ENCODE measurements around the gene RANGAP1. TPM values are rescaled to one million over a fixed set of nuclear protein-coding genes. Genes with fewer than 3 reads are reported as not detected.

The RANGAP1 gene, protein sequence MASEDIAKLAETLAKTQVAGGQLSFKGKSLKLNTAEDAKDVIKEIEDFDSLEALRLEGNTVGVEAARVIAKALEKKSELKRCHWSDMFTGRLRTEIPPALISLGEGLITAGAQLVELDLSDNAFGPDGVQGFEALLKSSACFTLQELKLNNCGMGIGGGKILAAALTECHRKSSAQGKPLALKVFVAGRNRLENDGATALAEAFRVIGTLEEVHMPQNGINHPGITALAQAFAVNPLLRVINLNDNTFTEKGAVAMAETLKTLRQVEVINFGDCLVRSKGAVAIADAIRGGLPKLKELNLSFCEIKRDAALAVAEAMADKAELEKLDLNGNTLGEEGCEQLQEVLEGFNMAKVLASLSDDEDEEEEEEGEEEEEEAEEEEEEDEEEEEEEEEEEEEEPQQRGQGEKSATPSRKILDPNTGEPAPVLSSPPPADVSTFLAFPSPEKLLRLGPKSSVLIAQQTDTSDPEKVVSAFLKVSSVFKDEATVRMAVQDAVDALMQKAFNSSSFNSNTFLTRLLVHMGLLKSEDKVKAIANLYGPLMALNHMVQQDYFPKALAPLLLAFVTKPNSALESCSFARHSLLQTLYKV
- total RNA-seq: 100 to 1,000 TPM; 150 to 151 TPM

DNA sequence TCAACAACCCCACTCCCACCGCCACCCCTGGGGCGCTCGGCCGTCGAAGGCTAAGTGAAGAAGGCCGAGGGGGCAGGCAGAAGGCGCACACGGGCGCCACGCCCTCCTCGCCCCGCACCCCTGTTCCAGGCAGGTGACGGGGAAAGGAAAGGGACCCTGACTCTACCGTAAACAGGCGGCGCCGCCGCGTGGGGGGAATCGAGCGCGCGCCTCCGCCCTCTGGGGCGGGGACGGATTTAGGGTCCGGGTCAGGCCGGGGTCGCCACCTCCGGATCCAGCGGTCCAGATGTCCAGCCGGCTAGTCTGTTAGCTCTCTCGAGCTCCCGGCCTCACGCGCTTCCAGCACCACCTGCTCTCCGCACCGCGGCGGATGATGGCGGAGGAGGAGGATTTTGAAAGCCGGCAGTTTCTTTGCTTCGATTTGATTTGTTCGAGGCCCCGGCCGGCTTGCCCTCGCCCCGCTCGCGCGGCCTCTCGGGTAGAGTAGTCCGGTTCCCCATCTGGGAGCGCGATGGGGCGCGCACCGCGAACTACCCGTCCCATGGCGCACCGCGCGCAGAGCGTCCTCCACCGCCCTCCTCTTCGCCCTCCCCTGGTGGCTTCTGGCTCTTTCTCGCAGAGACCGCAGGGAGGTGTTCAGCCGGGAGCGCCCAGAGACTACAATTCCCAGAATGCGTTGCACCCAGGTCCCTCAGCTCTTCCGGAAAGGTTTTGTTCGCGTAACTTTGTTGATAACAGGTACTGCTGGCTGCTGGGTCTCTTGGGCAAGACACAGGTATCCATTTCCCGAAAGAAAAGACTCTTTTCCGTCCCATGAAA is at the start of gene RANGAP1:
Gene RANGAP1, minus strand, starts transcription at position 368 of the 819 bp plus-strand sequence. CDS start 5,143 bp downstream, outside the sequence.
- peaks cover 22% of the 10 kb centered on the region for H3K36me3 Mint-ChIP-seq (ENCODE audit: low read depth)
- TF ChIP-seq, protein P1, sequence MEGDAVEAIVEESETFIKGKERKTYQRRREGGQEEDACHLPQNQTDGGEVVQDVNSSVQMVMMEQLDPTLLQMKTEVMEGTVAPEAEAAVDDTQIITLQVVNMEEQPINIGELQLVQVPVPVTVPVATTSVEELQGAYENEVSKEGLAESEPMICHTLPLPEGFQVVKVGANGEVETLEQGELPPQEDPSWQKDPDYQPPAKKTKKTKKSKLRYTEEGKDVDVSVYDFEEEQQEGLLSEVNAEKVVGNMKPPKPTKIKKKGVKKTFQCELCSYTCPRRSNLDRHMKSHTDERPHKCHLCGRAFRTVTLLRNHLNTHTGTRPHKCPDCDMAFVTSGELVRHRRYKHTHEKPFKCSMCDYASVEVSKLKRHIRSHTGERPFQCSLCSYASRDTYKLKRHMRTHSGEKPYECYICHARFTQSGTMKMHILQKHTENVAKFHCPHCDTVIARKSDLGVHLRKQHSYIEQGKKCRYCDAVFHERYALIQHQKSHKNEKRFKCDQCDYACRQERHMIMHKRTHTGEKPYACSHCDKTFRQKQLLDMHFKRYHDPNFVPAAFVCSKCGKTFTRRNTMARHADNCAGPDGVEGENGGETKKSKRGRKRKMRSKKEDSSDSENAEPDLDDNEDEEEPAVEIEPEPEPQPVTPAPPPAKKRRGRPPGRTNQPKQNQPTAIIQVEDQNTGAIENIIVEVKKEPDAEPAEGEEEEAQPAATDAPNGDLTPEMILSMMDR (IDR thresholded peaks at IDR 0.05): no peak
- peak within 1 kb of the TSS; percentile 99 for H3K27ac Mint-ChIP-seq
- POLR2A ChIA-PET: interaction anchor here (0.6 to 3.1 kb wide), 24 partner anchors 10 to 334 kb away, joined by 3 to 33 read pairs (median 4); partner anchors contain the start of genes ACO2, DESI1, EP300 and PHF5A
- DNase-seq (peak; percentile 99), ATAC-seq (peak; percentile 94)
- H3K4me3 Mint-ChIP-seq: peak within 1 kb of the TSS; percentile 94
- peaks cover 25% of the 10 kb centered on the region for H3K4me1 Mint-ChIP-seq (ENCODE audit: low read depth)
- no peaks in the 10 kb centered on the region for H3K9me3 Mint-ChIP-seq
- CTCF ChIA-PET: interaction anchor here (0.9 to 1.8 kb wide), 3 partner anchors 15 to 117 kb away, joined by 3 to 9 read pairs (median 4); partner anchors contain the start of gene ZC3H7B
- H3K27me3 Mint-ChIP-seq: no peaks in the 10 kb centered on the region
- intact Hi-C loops (cut with micrococcal nuclease): no loop called here

DNA sequence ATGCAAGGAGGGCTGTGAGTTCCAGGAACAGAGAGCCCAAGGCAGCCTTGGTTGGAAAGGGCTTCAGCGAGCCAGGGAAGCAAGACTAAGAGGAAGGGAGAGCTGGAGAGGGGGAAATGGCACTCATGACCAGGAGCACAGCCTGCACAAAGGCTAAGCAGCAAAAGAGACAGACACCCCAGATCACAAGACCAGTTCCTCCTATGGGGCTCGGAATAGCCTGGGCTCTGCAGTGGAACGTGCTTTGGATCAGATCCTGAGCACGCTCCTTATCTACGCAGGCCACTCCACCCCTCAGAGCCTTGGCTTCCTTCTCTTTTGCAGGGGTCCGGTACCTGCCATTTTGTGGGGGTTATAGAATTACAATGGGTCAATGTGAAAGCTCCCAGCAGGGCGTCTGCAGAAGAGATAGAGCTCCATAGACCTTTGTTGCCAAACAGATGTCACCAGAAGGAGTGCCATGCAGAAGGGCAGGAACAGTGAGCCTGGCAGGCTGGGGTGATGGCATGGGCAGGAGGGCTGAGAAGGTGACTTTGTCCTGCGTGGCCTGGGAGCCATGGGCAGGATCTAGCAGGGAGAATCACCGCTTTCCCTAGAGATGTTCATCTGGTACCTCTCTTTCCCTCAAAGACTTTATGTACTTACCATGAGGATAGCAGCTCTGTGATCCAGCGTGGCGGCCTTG is 49.1 kb upstream of the RANGAP1 start:
- DNase-seq (no peak), ATAC-seq (no peak)
- ChIA-PET POLR2A (no interaction called here), CTCF (no interaction called here)
- peaks cover 21% of the 10 kb centered on the region for H3K36me3 Mint-ChIP-seq (ENCODE audit: low read depth)
- peaks cover 10% of the 10 kb centered on the region for H3K4me1 Mint-ChIP-seq (ENCODE audit: low read depth)
- intact Hi-C loops (cut with micrococcal nuclease): no loop called here
- H3K4me3 Mint-ChIP-seq: no peak overlapping the region
- H3K27ac Mint-ChIP-seq: no peak overlapping the region
- TF ChIP-seq, protein P1 (IDR thresholded peaks at IDR 0.05): no peak
- H3K9me3 Mint-ChIP-seq: no peaks in the 10 kb centered on the region
- H3K27me3 Mint-ChIP-seq: no peaks in the 10 kb centered on the region

DNA sequence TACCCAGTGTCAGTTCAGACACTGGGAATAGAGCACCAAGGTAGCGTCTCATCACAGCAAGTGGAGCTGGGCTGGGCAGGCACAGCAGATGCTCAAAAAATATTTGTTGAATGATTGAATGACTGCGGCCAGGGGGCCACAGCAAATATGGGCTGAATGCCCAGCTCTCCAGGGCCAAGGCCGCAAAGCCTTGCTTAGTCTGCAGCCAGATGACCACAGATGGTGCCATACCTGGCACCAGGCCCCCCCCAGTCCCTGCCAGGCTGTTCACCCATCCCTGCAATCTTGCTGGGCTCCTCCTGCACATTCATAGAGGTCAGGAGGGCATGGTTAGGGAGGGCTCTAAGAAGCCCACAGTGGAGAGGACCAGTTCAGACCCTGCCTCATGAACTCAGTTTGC is 48.2 kb upstream of the RANGAP1 start:
- POLR2A ChIA-PET: interaction anchor here (0.7 to 1.0 kb wide), 3 partner anchors 33 to 138 kb away, joined by 3 read pairs; partner anchors contain the start of gene ZC3H7B
- intact Hi-C loops (cut with micrococcal nuclease): no loop called here
- Mint-ChIP-seq H3K4me1 (ENCODE audit: low read depth) (peaks cover 10% of the 10 kb centered on the region), H3K36me3 (ENCODE audit: low read depth) (peaks cover 21% of the 10 kb centered on the region), H3K9me3 (no peaks in the 10 kb centered on the region), H3K27me3 (no peaks in the 10 kb centered on the region), H3K4me3 (no peak overlapping the region), H3K27ac (no peak overlapping the region)
- CTCF ChIA-PET: no interaction called here
- TF ChIP-seq, protein P1 (IDR thresholded peaks at IDR 0.05): no peak
- ATAC-seq (no peak), DNase-seq (no peak)

DNA sequence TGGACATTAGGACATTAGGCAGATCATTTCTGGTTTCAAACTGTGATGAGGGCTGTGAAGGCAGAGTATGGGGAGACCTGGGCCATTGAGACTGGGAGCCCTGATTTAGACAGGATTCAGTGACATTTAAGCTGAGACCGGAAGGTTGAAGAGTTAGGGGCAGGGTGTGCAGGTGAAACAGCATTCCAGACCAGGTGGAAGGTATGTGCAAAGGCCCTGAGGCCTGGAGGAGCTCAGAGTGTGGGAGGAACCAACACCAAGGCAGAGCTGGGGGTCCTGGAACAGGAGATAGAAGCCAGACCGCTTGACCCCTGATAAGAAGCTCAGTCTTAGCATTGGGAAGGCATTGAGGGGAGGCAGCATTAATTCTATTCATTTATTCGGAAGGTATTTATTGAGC is 47.8 kb upstream of the RANGAP1 start:
- ATAC-seq (no peak), DNase-seq (no peak)
- Mint-ChIP-seq H3K4me1 (ENCODE audit: low read depth) (peaks cover 10% of the 10 kb centered on the region), H3K27me3 (no peaks in the 10 kb centered on the region), H3K36me3 (ENCODE audit: low read depth) (peaks cover 21% of the 10 kb centered on the region), H3K4me3 (no peak overlapping the region), H3K9me3 (no peaks in the 10 kb centered on the region), H3K27ac (no peak overlapping the region)
- intact Hi-C loops (cut with micrococcal nuclease): no loop called here
- ChIA-PET CTCF (no interaction called here), POLR2A (interaction anchor here (0.7 to 1.0 kb wide), 3 partner anchors 32 to 139 kb away, joined by 3 read pairs; partner anchors contain the start of gene ZC3H7B)
- TF ChIP-seq, protein P1 (IDR thresholded peaks at IDR 0.05): no peak
